ENCODE measurements around the gene FGF14. TPM values are rescaled to one million over a fixed set of nuclear protein-coding genes. Genes with fewer than 3 reads are reported as not detected.

FGF14 gene
- total RNA-seq, 2 donors from 2014 or later = 0.14 TPM

GRCh38 chr13:101988140-101988539, 413.7 kb downstream of the FGF14 start:
- Histone ChIP-seq H3K9me3 (no peaks in the 10 kb centered on the region), H3K27ac (no peak overlapping the region), H3K27me3 (replicated peaks; ENCODE audit: insufficient read depth) (no peaks in the 10 kb centered on the region), H3K36me3 (no peaks in the 10 kb centered on the region), H3K4me3 (no peak overlapping the region), H3K4me1 (ENCODE audit: control insufficient read depth in 1 of 2, low read depth in 2 of 2) (peaks cover 8 to 22% of the 10 kb centered on the region in 2 donors)
- no peak for ATAC-seq (ENCODE audit: insufficient number of reproducible peaks, low FRiP score, low read depth)
- no peak for DNase-seq (ENCODE audit: low spot score)
- no peak for TF ChIP-seq CTCF (IDR thresholded peaks at IDR 0.05)

GRCh38 chr13:101986316-101986715, 415.5 kb downstream of the FGF14 start:
- no peak for TF ChIP-seq CTCF (IDR thresholded peaks at IDR 0.05)
- peaks cover 8 to 22% of the 10 kb centered on the region in 2 donors for H3K4me1 ChIP-seq (ENCODE audit: control insufficient read depth in 1 of 2, low read depth in 2 of 2)

GRCh38 chr13:101985321-101985720, 416.5 kb downstream of the FGF14 start:
- ATAC-seq (ENCODE audit: insufficient number of reproducible peaks, low FRiP score, low read depth) = no peak
- Histone ChIP-seq H3K4me1 (ENCODE audit: control insufficient read depth in 1 of 2, low read depth in 2 of 2) (peaks cover 8 to 21% of the 10 kb centered on the region in 2 donors), H3K36me3 (no peaks in the 10 kb centered on the region), H3K4me3 (no peak overlapping the region), H3K9me3 (no peaks in the 10 kb centered on the region), H3K27me3 (replicated peaks; ENCODE audit: insufficient read depth) (no peaks in the 10 kb centered on the region), H3K27ac (no peak overlapping the region)
- no peak for TF ChIP-seq CTCF (IDR thresholded peaks at IDR 0.05)
- no peak for DNase-seq (ENCODE audit: low spot score)

More at GRCh38 chr13:101986316-101986715, 415.5 kb downstream of the FGF14 start:
- DNase-seq (ENCODE audit: low spot score) (no peak), ATAC-seq (ENCODE audit: insufficient number of reproducible peaks, low FRiP score, low read depth) (no peak)
- Histone ChIP-seq H3K9me3 (no peaks in the 10 kb centered on the region), H3K4me3 (no peak overlapping the region), H3K36me3 (no peaks in the 10 kb centered on the region), H3K27me3 (replicated peaks; ENCODE audit: insufficient read depth) (no peaks in the 10 kb centered on the region), H3K27ac (no peak overlapping the region)

- ATAC-seq (ENCODE audit: insufficient number of reproducible peaks, low FRiP score, low read depth) = no peak
- Histone ChIP-seq H3K27ac (no peak overlapping the region), H3K36me3 (no peaks in the 10 kb centered on the region), H3K9me3 (no peaks in the 10 kb centered on the region), H3K4me1 (ENCODE audit: control insufficient read depth in 1 of 2, low read depth in 2 of 2) (peaks cover 0 to 24% of the 10 kb centered on the region in 2 donors), H3K4me3 (no peak overlapping the region), H3K27me3 (replicated peaks; ENCODE audit: insufficient read depth) (no peaks in the 10 kb centered on the region)
- no peak for TF ChIP-seq CTCF (IDR thresholded peaks at IDR 0.05)
- DNase-seq (ENCODE audit: low spot score) = no peak
Measured at GRCh38 chr13:101982903-101983302, 418.9 kb downstream of the FGF14 start.

- Histone ChIP-seq H3K9me3 (no peaks in the 10 kb centered on the region), H3K27me3 (replicated peaks; ENCODE audit: insufficient read depth) (no peaks in the 10 kb centered on the region), H3K36me3 (no peaks in the 10 kb centered on the region), H3K4me1 (ENCODE audit: control insufficient read depth in 1 of 2, low read depth in 2 of 2) (peaks cover 0 to 24% of the 10 kb centered on the region in 2 donors), H3K27ac (no peak overlapping the region), H3K4me3 (no peak overlapping the region)
- ATAC-seq (ENCODE audit: insufficient number of reproducible peaks, low FRiP score, low read depth) (no peak), DNase-seq (ENCODE audit: low spot score) (no peak)
- TF ChIP-seq CTCF (IDR thresholded peaks at IDR 0.05) = no peak
Measured at GRCh38 chr13:101979825-101980224, 422.0 kb downstream of the FGF14 start.
